Kidney epithelial cell (primary cell): ENCODE results near the gene YPEL1. TPM values are rescaled to one million over a fixed set of nuclear protein-coding genes. Genes with fewer than 3 reads are reported as not detected.

ENCODE experiments used
- DNase-seq: peaks from one replicate; pipeline ENCODE4 v3.0.0-alpha.2; 2010; ENCODE audit warnings: low read depth
- H3K27me3 ChIP-seq: 2 replicates; pipeline ENCODE4 v1.6.0; 2011; ENCODE audit warnings: low read length; ENCODE audit not compliant: control insufficient read depth, insufficient read depth
- H3K36me3 ChIP-seq: 2 replicates; pipeline ENCODE4 v1.5.1; 2011; ENCODE audit warnings: low read length; ENCODE audit not compliant: control insufficient read depth, insufficient read depth
- H3K4me3 ChIP-seq: 2 replicates; pipeline ENCODE4 v1.5.1; 2011; ENCODE audit warnings: low read depth, mild to moderate bottlenecking, control low read depth, low read length
- total RNA-seq: library from RNA; depleted of rRNA; stranded (reverse); fragments of >200 nt; gene quantifications from 2 replicates; pipeline ENCODE4 v1.2.3, GENCODE V29; 2015
- TF ChIP-seq, protein P1 (sequence below): IDR thresholded peaks from 2 replicates; pipeline ENCODE4 v1.5.1; 2011; ENCODE audit warnings: mild to moderate bottlenecking, moderate library complexity, low read length, control low read depth, inconsistent platforms; ENCODE audit not compliant: insufficient read depth, poor library complexity, severe bottlenecking

YPEL1 gene
- total RNA-seq, 1 donor from 2014 or later, result 4.9 TPM

DNA sequence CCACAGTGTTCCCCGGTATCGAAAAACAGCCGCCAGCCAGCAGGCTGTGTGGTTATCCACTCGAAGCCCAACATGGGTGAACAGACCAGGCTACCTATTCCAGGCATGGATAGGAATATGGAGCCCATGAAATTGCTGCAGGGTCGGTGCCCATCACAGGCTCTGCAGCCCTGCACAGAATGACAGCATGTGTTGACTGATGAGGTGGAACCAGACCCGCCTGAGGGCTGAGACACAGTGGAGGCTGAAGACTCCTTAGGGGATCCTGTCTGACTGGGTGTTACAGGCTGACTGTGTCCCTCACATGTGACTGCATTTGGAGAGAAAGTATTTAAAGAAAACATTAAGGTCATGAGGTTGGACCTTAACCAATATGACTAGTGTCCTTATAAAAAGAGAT is 6.2 kb upstream of the YPEL1 start:
- no peak overlapping the region for H3K4me3 ChIP-seq
- TF ChIP-seq, protein P1, sequence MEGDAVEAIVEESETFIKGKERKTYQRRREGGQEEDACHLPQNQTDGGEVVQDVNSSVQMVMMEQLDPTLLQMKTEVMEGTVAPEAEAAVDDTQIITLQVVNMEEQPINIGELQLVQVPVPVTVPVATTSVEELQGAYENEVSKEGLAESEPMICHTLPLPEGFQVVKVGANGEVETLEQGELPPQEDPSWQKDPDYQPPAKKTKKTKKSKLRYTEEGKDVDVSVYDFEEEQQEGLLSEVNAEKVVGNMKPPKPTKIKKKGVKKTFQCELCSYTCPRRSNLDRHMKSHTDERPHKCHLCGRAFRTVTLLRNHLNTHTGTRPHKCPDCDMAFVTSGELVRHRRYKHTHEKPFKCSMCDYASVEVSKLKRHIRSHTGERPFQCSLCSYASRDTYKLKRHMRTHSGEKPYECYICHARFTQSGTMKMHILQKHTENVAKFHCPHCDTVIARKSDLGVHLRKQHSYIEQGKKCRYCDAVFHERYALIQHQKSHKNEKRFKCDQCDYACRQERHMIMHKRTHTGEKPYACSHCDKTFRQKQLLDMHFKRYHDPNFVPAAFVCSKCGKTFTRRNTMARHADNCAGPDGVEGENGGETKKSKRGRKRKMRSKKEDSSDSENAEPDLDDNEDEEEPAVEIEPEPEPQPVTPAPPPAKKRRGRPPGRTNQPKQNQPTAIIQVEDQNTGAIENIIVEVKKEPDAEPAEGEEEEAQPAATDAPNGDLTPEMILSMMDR, result no peak

GRCh38 chr22:21741059-21741458 is 5.5 kb upstream of the YPEL1 start:
- DNase-seq, result no peak
- Histone ChIP-seq H3K27me3 (peaks cover 7% of the 10 kb centered on the region), H3K4me3 (no peak overlapping the region), H3K36me3 (no peaks in the 10 kb centered on the region)
- TF ChIP-seq, protein P1, result no peak

More for the DNA sequence above, 6.2 kb upstream of the YPEL1 start:
- Histone ChIP-seq H3K27me3 (peaks cover 4% of the 10 kb centered on the region), H3K36me3 (no peaks in the 10 kb centered on the region)
- DNase-seq, result no peak

DNA sequence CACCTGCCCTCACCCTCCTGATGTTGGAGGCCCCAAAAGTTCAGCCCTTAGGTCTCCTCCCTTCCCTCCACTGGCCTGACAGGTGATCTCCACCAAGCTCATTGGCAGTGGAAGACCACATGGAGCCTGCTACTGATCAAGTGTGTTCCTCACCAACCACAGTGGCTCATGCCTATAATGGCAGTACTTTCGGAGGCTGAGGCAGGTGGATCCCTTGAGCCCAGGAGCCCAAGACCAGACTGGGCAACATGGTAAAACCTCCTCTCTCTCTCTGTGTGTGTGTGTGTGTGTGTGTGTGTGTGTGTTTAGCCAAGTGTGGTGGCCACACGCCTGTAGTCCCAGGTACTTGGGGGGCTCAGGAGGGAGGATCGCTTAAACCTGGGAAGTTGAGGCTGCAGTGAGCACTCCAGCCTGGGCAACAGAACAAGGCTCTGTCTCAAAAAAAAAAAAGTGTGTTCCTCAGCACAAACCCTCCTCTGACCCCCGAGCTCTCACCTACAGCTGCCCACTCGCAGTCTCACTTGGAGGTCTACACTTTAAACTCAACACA is 4.3 kb upstream of the YPEL1 start:
- DNase-seq, result no peak
- no peak overlapping the region for H3K4me3 ChIP-seq
- TF ChIP-seq, protein P1, result no peak
- H3K36me3 ChIP-seq, result no peaks in the 10 kb centered on the region
- peaks cover 7% of the 10 kb centered on the region for H3K27me3 ChIP-seq

DNA sequence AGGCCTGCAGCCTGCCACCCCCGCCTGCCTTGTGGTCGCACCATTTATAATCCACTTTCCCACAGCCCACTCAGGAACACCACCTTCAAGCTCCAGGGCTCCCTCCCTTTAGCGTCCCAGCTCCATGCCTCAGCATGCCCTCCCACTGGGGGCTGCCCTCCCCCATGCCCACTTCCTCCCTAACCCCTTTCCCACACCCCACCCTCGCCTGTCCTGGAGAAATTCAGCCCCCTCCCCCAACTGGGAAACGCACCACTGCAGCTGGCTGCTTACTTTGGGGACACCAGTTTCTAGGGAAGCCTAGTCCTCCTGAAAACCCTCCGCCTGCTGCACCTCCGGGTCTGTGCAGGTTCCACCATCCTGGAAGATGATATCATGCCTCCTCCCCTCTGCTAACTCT is 3.4 kb upstream of the YPEL1 start:
- DNase-seq, result no peak
- TF ChIP-seq, protein P1, result no peak
- H3K27me3 ChIP-seq, result peaks cover 7% of the 10 kb centered on the region
- H3K36me3 ChIP-seq, result no peaks in the 10 kb centered on the region
- H3K4me3 ChIP-seq, result no peak overlapping the region

DNA sequence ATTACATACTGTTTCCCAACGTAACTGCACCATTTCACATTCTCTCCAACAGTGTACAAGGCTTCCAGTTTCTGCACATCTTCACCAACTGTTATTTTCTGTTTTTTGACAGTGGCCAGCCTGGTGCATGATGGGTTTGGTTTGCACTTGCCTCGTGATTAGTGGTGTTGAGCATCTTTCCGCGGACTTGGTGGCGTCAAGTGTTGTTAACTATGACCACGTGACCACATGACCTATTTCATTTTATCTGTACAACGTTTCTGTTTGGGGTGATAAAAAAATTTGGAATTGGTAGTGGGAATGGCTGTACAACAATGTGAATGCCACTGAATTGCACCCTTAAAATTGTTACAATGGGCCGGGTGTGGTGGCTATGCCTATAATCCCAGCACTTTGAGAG is 2.5 kb upstream of the YPEL1 start:
- DNase-seq, result no peak
- Histone ChIP-seq H3K36me3 (no peaks in the 10 kb centered on the region), H3K27me3 (peaks cover 7% of the 10 kb centered on the region), H3K4me3 (no peak overlapping the region)
- TF ChIP-seq, protein P1, result no peak

DNA sequence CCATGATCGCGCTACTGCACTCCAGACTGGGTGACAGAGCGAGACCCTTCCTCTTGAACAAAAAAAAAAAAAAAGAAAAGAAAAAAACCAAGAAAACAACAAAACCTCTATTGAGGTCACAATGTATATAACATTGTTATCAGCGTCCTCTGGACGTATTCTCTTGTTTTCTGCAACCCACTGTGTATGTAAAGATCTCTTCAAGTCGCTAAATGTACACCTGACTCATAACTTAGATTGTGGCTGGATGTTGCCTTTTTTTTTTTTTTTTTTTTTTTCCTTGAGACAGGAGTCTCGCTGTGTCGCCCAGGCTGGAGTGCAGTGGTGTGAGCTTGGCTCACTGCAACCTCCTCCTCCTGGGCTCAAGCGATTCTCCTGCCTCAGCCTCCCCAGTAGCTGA is 1.4 kb upstream of the YPEL1 start:
- H3K4me3 ChIP-seq, result no peak overlapping the region
- TF ChIP-seq, protein P1, result no peak
- DNase-seq, result no peak
- peaks cover 7% of the 10 kb centered on the region for H3K27me3 ChIP-seq
- no peaks in the 10 kb centered on the region for H3K36me3 ChIP-seq
